HG03457 (cell line): ENCODE results near the gene RBM20.
"Not testable (repeated sequence)": the region's sequence is repeated elsewhere in the genome, so short reads cannot be mapped to it uniquely, and the experiment has no call there.

ENCODE experiments used
- ATAC-seq: cut with Tn5 transposase; IDR thresholded peaks from one replicate; pipeline ENCODE4 v1.9.1; 2021; ENCODE audit warnings: moderate number of reproducible peaks; ENCODE audit not compliant: unreplicated experiment

Gene RBM20

DNA sequence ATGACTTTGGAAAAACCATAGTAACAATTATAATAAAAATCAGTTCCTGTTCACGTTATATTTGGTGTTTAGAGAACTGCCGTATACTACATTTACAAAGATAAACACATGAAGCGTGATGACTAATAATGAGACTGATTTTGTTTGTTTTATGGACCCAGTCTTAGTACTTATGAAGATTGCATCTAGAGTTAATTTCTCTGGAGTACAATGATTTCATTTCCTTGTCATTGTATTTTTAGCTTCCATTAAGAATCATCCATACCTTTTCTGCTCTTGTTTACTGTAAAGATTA lies 2.9 kb downstream of the RBM20 start:
- no peak for ATAC-seq

DNA sequence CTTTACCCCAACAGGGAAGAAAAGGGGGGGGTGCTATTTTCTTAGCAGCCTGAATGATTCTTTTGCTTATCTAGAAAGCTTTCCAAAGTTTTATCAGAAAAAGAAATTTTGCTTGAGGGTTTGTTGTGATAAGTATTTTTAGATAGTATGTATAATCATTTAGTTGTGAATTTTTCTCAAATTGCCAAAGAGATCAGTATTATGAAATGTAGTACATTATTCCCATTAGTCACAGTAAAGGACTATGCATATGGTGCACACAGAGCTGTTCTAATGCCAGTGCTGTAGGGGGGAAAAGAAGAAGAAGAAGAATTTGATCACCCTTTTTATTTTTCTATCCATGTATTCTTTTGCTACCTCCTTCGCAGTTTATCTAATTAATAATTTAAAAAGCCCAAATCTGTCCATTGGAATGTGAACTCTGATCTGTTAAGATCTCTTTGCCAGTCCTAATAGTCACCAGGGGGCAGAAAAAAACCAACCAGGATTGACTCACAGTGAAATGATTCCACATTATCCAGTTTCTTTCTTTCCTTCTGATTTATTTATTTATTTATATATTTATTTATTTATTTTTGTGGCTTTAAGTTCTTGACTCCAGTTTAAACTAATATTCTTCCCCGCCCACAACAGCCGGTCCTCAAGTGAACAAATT lies 4.7 kb downstream of the RBM20 start:
- ATAC-seq, result no peak

DNA sequence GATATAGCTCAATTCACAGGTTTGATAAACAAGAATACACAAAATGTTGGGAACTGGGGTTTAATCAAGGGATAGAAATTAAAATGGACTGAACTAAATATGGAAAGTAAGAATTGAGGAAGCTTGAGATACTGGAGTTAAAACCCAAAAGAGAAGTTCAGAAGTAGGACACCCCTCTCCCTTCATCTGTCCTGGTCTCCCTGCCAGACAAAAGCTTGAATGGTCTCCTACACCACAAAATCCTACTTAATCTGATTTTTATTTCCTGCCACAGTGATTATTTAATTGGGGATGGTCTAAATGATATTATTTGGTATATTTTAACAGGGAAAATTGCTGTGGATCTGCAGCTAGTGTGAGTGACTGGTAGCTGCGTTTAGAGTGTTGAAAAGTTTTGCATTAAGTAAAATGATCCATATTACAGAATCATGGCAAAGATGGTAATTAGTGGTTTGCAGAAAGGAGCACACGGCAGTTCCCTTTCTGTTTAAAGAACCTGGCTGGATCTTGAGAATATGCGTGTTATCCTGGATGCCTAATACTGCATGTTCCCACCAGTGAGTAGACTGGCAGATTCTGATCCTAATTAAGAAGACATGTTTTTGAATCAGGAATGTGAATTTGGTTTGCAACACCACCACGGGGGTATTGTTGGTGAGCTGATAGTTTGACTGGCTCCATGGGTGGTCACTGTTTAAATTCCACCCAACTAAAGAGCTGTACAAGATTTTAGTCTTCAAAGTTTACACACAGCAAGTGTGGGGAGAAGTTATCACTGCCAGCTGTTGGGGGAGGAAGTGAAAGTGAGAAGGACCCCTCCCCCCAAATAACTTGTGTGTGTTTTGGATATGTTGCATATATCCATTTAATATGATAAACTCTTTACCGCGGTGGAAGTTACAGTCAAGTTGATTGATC lies 5.5 kb downstream of the RBM20 start:
- no peak for ATAC-seq

DNA sequence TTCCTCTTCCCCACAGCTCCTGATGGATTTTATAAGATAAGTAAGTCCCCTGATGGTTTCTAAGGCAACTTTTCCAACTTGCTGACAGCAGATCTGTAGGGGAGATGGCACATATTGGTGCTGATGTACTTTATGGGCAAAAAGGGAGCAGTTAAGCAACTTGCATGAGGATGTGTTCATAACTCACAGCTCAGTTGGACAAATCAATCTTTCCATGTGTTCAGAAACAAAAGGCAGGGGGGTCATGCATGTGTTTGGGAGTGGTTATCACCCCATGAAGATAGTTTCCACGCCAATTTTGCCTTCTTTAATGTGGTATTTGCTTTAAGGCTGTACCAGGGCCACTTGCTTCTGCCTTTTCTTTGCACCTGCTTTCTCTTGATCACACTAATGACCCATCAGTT lies 6.1 kb downstream of the RBM20 start:
- ATAC-seq, result no peak

DNA sequence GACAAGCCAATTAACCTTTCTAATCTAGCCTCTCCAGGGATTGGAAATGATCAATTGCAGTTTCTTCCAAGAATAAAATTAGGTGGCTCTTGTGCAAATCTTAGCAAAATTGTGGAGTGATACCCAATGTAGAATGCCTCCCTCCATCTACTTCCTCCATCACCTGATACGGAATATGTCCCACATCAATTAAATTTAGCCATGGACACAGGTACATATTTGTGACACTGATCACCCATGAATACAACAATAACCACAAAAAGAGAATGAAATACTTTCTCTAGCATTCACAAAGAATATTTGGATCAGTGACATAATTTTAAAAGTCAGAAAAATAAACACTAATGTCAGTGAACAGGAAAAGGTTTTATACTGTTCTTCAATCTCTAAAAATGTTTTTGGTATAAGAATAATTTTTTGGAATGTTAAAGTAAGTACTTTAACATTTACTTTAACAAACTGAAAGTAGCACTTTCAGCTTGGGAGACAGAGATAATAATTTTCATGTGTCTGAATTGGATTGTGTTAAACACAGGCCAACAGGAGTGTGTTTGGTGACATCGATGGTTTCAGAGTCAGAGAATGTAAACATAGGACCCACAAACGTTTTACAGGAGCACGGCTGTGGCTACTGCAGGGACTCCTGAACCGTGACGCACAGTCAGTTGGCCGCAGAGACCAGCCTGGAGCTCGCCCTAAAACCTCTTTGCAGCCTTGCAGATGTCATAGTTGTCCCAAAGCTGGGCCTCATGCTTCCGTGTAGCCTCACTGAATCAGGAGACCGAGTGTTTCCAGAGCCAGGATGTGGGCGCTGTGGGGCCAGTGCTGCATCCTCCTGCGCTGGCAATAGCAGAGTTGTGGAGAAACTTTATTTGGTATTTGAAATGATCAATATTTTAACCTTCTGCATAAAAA lies 7.2 kb downstream of the RBM20 start:
- ATAC-seq, result peak; percentile 69

DNA sequence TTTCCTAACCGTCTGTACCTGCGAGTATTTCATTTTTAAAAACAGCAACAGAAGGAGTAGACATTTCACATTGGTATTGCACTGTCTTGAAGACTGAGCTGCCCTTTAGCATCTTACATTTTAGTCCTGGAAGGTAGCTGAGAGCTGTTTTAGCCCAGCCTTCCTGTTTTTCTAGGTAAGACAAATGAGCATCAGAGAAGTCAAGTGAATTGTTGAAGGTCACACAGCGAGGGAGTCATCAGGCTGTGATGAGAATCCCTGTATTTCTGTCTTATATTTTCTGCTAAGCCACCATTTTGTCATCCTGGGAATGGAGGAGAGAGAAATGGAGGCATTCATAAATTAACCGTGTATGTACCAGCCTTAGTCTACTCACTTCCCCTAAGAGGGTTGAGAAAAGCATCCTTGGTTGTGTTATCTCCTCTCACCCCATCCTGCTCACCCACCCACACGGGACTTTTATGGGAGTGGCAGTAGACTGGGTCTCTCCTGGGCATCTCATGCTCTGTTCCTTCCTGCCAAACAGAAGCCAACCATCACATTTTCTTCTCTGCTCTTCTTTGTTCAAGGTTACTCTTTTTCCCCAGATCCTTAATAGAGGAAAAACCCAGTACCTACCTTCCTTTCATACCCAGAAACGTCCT lies 8.5 kb downstream of the RBM20 start:
- ATAC-seq, result no peak

DNA sequence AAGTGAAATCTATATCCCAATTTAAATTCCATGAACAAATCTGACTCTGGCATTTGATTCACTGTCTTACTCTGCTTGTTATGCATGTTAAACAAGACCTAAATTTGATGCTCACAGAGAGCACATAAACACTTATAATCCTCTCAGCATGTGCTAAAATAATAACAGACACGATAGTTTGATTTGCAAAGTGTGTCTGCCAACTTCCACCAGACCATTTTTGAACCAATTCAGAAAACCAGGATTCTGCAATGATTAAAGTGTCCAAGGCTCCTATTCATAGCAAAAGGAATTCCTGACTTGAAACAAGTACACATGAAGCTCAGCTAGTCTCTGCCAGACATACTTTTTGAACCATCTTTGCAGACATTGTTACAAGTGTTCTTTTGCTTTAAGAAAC lies 11.2 kb downstream of the RBM20 start:
- no peak for ATAC-seq

DNA sequence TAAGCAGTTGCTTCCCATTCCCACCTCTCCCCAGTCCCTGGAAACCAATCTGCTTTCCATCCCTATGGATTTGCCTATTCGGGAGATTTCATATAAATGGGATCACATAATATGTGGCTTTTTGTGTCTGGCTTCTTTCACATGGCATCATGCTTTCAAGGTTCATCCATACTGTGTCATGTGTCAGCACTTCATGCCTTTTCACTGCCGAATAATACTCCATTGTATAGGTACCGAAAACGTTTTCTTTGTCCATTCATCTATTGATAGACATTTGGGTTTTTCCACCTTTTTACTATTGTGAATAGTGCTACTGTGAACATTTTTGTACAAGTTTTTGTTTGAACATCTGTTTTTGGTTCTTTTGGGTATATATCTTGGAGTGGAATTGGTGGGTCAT lies 12.5 kb downstream of the RBM20 start:
- ATAC-seq, result no peak

DNA sequence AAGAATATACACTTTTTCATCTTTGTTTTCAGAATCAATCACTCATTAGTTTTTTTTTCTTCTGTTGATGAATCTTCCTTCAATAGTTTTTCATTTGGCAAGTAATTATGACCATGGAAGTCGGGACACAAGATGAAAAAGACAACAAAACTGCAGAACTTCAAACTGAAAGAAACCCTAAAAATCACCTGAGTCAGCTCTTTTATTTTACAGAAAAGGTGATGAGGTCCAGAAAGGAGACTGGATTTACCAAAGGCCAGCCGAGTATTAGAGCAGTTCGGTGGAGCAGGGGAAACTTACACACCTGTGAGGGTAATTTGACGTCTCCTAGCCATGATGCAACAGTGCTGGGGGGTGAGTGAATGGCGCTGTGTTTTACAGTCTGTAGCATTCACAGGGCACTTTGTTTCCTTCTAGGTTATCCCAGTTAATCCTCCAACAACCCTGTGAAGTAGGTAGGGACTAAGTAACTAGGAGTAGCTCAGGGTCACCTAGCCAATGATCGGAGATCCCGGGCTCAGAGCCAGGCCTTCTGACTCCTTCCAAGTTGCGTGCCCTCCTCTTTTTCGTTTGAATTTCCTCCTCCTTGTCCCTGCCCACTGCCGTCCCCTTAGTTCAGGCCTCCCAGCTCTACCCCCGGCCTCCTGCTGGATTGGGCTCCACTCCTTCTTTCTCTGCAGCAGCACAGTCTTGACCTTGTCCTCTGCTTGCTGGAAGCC lies 14.0 kb downstream of the RBM20 start:
- ATAC-seq, result no peak

DNA sequence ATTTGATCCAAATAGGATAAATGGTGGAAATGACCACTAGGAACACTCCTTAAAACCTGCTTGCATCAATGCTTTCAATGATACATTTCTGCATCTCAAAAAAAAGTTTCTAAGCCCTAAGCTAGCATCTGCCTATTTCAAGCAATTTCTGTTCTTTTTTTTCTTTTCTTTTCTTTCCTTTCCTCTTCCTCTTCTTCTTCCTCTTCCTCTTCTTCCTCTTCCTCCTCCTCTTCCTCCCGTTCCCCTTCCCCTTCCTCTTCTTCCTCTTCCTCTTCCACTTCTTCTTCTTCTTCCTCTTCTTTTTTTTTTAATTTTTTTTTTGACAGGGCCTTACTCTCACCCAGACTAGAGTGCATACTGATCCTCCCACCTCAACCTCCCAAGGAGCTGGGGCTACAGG lies 15.4 kb downstream of the RBM20 start:
- no peak for ATAC-seq

DNA sequence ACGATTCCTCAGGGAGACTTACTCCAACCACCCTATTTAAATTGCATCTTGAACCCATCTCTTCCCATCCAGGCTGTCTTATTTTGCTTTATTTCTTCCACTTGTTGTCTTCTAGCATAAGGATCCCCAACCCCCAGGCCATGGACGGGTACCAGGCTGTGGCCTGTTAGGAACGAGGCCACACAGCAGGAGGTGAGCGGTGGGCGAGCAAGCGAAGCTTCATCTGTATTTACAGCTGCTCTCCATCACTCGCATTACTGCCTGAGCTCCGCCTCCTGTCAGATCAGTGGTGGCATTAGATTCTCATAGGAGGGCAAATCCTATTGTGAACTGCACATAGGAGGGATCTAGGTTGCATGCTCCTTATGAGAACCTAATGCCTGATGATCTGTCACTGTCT lies 16.2 kb downstream of the RBM20 start:
- ATAC-seq, result not testable (repeated sequence)

DNA sequence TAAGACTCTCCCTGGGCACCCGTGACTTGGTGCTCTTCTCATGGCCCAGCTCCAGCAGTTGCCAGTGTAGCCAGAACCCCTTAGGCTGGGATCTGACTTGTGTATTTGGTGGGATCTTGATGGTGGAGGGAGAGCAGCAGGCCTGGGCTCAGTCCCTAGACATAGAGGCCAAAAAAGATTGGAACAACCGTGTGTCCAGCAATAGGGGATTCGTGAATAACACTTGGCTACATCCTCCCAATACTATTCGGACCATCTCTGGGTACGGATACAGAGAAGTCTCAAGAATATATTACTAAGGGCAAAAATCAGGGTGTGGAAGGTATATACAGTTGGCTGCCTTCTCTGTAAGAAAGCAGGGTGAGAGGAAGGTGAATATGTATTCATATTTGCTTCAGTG lies 17.2 kb downstream of the RBM20 start:
- no peak for ATAC-seq

DNA sequence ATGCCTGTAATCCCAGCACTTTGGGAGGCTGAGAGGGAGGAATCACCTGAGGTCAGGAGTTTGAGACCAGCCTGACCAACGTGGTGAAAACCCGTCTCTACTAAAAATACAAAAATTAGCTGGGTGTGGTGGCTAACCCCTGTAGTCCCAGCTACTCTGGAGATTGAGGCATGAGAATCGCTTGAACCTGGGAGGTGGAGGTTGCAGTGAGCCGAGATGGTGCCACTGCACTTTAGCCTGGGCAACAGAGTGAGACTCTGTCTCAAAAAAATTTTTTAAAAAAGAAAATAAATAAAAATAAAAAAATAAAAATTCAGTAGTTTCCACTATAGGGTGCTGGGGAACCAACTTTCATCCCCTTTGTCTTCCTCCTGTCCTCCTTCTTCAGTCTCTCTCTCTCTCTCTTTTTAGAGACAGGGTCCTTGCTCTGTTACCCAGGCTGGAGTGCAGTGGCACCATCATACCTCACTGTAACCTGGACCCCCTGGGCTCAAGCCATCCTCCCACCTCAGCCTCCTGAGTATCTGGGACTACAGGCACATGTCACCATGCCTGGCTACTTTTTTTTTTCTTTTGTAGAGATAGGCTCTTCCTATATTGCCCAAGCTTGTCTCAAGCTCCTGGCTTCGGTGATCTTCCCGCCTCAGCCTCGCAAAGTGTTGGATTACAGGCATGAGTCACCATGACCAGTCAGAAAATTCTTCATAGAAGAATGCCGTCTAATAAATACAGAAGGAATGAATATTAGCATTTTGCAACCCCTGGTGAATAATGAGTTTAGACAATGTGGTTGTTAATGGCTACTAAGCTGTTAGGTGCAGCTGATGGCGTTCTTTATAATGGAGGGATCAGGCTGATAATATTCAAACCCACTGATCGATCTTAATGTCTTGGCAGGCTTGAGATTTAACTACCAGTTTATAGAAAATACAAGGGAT lies 20.6 kb downstream of the RBM20 start:
- ATAC-seq, result no peak

DNA sequence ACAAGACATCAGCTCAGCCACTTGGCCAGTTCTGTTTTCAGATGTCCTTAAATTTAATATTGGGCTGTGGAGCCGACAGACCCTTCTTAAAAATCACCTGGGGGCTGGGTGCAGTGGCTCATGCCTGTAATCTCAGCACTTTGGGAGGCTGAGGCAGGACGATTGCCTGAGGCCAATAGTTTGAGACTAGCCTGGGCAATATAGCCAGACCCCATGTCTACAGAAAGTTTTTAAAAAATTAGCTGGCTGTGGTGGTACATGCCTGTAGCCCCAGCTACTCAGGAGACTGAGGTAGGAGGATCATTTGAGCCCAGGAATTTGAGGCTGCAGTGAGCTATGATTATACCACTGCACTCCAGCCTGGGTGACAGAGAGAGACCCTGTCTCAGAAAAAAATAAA lies 22.1 kb downstream of the RBM20 start:
- not testable (repeated sequence) for ATAC-seq

DNA sequence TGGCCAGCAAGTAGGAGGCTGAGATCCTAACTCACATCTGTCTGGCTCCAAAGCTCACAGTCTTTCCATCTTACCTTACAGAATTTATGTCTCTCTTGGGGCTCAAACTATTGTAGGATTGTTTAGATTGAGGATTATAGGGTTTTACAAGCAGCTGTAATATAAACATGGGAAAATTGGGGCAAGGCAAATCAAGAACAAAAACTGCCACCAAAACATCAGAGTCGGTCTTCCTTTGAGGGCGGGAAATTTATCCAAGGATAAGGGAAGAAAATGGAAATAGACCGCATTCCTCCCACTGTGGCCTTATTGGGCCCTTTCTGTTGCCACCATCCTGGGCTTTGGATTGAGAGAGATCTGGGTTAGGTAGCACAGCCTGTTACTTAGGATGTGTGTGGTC lies 22.5 kb downstream of the RBM20 start:
- no peak for ATAC-seq

DNA sequence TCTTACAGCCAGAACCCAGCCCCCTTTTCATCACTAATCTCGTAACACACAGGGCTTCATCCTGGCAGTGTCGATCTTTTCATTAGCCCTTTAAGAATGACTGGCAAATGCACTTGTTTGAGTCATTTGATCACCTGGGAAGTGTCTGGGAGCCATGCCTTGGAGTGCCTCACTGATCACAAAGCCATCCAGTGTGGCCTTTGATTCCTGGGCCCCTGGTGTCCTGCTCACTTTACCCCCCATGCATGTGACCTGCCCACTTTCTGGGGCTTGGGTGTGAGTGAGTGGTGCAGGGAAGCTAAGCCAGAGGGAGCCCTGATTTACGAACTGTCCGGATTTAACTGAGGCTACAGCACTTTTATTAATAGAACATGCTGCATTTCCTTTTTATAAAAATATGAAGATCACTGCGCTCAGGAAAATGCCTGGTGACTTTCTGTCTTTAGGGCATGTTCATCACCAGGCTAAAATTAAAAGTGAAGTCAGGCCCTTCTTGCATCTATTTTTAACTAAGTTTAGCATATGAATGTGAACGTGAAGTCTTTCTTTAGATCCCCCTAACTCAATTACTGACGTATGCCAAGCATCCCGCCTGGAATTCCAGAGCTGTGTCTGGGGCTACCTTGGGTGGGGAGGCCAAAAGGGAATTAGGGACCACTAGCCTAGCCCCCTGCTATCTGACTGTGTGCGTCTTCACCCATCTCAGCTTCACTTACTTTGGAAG lies 23.6 kb downstream of the RBM20 start:
- ATAC-seq, result no peak

DNA sequence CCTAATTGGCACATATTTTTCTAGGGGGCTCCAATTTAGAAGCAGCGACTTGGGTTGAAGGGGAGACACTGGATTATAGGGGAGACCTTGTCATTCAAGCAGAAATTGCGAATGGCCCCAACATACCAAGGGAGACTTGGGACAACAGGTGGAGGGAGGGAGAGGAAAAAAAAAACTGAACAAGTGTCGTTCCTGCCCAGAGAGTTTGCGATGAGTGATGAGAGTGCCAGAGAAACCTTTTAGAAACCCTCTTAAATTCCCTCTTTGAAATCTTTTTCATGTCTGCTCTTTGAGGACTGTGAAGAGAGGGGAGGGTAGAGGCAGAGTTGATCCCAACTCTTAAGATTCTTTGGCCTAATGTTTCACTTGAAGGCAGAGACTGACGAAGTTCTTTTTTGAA lies 24.3 kb downstream of the RBM20 start:
- ATAC-seq, result no peak

DNA sequence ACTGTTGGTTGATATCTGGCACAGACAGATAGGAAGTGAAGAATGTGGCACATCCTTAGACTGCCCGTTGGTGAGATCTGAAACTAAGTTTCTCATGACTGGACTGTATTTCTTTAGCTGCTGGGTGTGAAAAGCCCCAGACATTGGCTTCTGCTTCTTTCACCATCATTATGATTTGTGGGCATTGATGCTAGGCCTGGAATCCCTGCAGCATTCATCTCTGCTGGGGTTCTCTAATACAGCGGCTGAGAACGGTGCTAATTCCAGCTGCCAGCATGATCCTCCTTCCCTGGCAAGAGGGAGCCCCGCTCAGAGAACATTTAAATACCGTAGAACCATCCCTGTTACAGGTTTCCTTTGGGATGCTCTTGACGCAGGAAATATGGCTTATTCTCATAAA lies 26.2 kb downstream of the RBM20 start:
- ATAC-seq, result no peak
